Activated T-cell treated with anti-CD3 and anti-CD28 coated beads, Interleukin-2, amount 50 U/mL, for 4 hours (primary cell): ENCODE measurements around the gene CLMP. TPM values are rescaled to one million over a fixed set of nuclear protein-coding genes. Genes with fewer than 3 reads are reported as not detected.

Experiments
- ATAC-seq, 2 donors: fragments of 200-7000 bp; cut with Tn5 transposase; one replicate each; pipeline ENCODE4 v1.10.0; 2021
- DNase-seq: peaks from one replicate; pipeline ENCODE4 v3.0.0-alpha.2; 2020
- H3K27me3 Mint-ChIP-seq: one replicate; pipeline ENCODE4 v1.8.0; 2021; ENCODE audit warnings: low read depth, mixed read lengths
- H3K36me3 Mint-ChIP-seq: one replicate; pipeline ENCODE4 v1.8.0; 2022; ENCODE audit warnings: mixed read lengths; ENCODE audit not compliant: insufficient read depth
- H3K4me1 Mint-ChIP-seq: one replicate; pipeline ENCODE4 v1.8.0; 2021; ENCODE audit warnings: low read depth, mixed read lengths
- H3K4me3 Mint-ChIP-seq: one replicate; pipeline ENCODE4 v1.8.0; 2021; ENCODE audit warnings: mild to moderate bottlenecking, moderate library complexity, mixed read lengths
- H3K9me3 Mint-ChIP-seq: one replicate; pipeline ENCODE4 v1.8.0; 2021; ENCODE audit warnings: mixed read lengths
- total RNA-seq, 3 donors: library from RNA; stranded (reverse); gene quantifications; one replicate each; pipeline ENCODE4 v1.2.1, GENCODE V29; 2021

Gene CLMP
- total RNA-seq, 3 donors from 2014 or later, result 0.11 to 0.25 (median 0.11) TPM

DNA sequence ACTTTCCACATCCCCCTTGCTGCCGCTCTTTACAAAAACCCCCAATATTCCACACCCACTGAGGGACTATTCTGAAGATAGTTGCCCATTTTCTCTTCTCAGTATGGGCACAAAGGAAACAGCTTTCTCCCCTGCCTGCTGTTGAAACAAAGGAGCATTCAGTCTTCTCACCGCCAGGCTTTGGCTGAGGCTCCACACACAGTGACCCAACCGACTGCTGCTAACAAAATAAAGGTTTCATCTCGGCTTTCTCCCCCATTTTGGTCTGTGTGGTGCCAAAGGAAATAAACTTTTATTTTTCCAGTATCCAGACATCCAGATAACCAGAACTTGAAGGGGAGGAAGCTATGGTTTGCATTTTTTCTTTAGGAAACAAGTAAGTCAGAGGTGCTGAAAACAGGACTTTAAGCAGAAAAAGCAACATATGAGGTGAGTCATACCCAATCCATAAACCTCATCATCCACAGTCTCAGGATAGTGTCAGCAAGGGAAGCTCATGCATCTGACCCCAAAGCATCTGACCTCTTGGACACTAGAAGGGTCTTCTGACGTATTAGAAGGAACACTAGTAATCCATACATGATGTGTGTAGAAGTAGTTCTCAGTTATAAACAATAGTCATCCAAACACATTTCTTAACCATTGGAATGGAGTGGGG lies 6.4 kb downstream of the CLMP start:
- H3K27me3 Mint-ChIP-seq, result peaks cover 39% of the 10 kb centered on the region
- ATAC-seq, result no peak
- no peak for DNase-seq
- H3K4me3 Mint-ChIP-seq, result no peak overlapping the region
- H3K9me3 Mint-ChIP-seq, result no peaks in the 10 kb centered on the region
- peaks cover 10% of the 10 kb centered on the region for H3K4me1 Mint-ChIP-seq
- no peaks in the 10 kb centered on the region for H3K36me3 Mint-ChIP-seq

DNA sequence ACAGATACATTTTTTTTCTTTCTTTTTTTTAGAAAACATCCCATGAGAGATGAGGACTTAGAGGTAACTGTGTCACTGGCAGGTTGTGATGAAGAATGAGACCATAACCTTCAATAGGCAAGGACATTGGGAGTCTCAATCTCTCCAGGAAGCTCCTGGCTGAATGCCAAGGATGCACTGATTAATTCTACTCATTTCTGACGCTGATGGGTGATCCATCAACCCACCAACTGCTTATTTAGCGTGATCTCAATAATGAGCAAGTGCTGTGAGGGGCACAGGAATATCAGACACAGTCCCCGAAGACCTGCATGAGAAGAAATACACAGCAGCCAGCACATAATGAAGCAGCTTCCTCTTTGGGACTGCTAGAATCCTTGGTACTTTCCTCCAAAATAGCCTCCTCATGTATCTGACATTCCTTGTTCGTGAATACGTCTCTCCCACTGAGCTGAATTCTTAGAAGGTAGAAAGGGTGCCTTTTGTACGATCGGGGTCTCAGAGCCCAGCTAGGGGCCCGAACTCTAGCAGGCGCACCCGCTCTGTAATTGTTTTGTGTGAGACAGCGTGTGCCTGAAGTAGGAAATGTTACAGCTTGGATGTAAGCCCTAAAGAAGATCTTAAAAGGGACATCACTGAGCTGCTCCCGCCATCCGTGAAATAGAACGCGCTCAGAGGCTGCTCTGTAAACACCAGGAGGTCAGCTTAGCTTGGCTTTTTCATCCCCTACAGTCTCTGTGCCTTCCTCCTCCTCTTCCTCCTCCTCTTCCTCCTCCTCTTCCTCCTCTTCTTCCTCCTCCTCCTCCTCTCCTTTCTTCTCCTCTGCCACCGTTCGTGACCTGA lies 7.2 kb downstream of the CLMP start:
- no peak overlapping the region for H3K4me3 Mint-ChIP-seq
- no peak for ATAC-seq
- no peaks in the 10 kb centered on the region for H3K36me3 Mint-ChIP-seq
- peaks cover 40% of the 10 kb centered on the region for H3K27me3 Mint-ChIP-seq
- peaks cover 10% of the 10 kb centered on the region for H3K4me1 Mint-ChIP-seq
- H3K9me3 Mint-ChIP-seq, result no peaks in the 10 kb centered on the region
- DNase-seq, result no peak

DNA sequence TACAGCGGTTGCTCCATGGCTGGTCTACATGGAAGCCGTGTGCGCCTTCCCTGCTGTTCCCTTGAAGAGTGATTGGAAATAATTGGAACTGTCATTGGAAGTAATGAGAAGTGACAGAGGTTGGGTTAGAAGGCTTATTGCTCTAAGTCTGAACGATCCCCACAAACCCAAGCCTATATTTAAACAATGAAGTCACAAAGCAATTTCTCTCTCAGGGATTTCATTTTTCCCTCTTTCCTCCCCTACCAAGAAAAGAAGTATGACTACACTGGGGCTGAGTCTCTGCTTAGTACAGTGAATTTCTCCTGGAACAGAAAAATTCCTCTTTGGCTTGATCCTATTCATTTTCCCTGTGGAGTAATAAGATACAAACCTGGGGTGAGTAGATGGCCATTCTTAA lies 7.8 kb downstream of the CLMP start:
- DNase-seq (no peak), ATAC-seq (no peak)
- no peak overlapping the region for H3K4me3 Mint-ChIP-seq
- peaks cover 5% of the 10 kb centered on the region for H3K4me1 Mint-ChIP-seq
- H3K27me3 Mint-ChIP-seq, result peaks cover 40% of the 10 kb centered on the region
- no peaks in the 10 kb centered on the region for H3K36me3 Mint-ChIP-seq
- H3K9me3 Mint-ChIP-seq, result no peaks in the 10 kb centered on the region

DNA sequence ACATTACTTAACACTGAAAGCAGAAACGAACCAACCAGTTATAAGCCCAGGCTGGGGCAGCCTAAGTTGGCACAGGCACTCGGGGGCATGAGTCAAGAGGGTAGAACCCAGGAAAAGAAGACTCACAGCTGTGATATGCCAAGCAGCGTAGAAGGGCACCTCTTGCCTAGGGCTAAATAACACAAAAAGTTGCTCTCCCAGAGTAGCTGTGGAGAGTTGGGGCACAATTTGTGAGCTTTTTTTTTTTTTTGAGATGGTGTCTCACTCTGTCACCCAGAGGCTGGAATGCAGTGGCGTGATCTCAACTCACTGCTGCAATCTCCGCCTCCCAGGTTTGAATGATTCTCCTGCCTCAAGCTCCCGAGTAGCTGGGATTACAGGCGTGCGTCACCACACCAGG lies 8.8 kb downstream of the CLMP start:
- H3K9me3 Mint-ChIP-seq, result no peaks in the 10 kb centered on the region
- no peak overlapping the region for H3K4me3 Mint-ChIP-seq
- H3K27me3 Mint-ChIP-seq, result peaks cover 37% of the 10 kb centered on the region
- H3K4me1 Mint-ChIP-seq, result no peaks in the 10 kb centered on the region
- DNase-seq (no peak), ATAC-seq (no peak)
- no peaks in the 10 kb centered on the region for H3K36me3 Mint-ChIP-seq

DNA sequence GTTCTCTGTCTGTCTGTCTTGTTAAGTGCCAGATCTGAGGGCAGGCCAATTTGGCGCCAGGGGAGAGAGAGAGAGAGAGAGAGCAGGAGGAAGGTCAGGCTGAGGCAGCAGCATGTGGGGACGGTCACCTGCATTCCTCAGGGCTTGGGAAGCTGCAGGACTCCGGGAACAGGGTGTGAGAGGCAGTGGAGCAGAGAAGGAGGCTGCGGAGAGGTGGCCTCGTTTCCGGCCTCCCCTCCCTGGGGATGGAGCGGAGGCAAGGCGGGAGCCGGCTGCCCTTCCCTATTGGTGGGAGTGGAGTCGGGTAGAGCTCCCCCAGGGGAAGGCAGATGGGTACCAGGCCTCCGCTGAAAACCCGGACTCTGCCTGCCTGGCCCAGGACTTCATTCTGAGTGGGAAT lies 9.7 kb downstream of the CLMP start:
- ATAC-seq (no peak), DNase-seq (no peak)
- Mint-ChIP-seq H3K4me1 (no peaks in the 10 kb centered on the region), H3K9me3 (no peaks in the 10 kb centered on the region), H3K36me3 (no peaks in the 10 kb centered on the region), H3K27me3 (peaks cover 38% of the 10 kb centered on the region), H3K4me3 (no peak overlapping the region)

DNA sequence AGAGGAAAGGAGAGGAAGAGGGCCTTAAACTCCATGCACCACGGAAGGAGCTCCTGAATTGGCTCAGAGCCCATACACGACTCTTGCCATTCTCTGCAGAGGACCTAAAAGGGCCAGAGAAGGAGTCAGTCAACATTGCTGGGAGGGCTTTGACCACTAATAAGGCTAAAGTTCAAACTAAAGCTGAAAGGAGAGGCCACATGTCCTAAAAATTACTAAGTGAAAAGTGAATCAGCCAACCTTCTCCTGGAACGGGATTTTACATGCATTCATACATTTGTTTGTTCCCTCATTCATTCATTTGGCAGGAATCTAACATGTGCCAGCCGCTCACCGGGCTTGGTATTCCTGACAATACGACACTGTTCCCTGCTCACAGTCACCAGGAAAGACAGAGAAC lies 10.5 kb downstream of the CLMP start:
- Mint-ChIP-seq H3K27me3 (peaks cover 35% of the 10 kb centered on the region), H3K4me1 (no peaks in the 10 kb centered on the region), H3K4me3 (no peak overlapping the region), H3K36me3 (no peaks in the 10 kb centered on the region), H3K9me3 (no peaks in the 10 kb centered on the region)
- DNase-seq (no peak), ATAC-seq (no peak)

DNA sequence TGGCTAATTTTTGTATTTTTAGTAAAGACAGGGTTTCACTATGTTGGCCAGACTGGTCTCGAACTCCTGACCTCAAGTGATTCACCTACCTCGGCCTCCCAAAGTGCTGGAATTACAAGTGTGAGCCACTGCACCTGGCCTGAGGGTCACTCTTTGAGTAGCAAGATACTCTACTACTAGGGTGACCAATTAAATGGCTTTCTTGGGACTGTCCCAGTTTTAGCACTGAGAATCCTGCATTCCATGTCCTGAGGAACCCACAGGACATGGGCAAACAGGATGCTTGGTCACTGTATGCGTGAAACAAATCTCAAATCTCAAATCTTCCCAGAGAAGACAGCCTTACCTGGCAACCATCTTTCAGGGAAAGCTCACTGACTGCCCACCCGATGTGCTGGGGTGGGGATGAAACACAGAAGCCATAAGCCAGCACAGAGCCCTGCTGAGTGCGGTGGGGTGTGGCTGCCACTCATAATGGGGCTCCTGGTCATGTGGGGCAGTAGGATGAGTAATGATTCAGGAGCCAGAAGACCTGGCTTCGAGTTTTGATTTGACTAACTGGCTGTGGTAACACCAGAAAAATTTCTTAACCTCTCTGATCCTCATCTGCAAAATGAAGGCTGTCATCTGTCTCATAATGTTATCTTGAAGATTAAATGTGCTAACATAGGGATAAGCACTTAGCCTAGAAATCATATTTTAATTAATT lies 11.5 kb downstream of the CLMP start:
- ATAC-seq (peak; percentile 27 to 70), DNase-seq (no peak)
- Mint-ChIP-seq H3K4me1 (no peaks in the 10 kb centered on the region), H3K36me3 (no peaks in the 10 kb centered on the region), H3K27me3 (peaks cover 31% of the 10 kb centered on the region), H3K4me3 (no peak overlapping the region), H3K9me3 (no peaks in the 10 kb centered on the region)

DNA sequence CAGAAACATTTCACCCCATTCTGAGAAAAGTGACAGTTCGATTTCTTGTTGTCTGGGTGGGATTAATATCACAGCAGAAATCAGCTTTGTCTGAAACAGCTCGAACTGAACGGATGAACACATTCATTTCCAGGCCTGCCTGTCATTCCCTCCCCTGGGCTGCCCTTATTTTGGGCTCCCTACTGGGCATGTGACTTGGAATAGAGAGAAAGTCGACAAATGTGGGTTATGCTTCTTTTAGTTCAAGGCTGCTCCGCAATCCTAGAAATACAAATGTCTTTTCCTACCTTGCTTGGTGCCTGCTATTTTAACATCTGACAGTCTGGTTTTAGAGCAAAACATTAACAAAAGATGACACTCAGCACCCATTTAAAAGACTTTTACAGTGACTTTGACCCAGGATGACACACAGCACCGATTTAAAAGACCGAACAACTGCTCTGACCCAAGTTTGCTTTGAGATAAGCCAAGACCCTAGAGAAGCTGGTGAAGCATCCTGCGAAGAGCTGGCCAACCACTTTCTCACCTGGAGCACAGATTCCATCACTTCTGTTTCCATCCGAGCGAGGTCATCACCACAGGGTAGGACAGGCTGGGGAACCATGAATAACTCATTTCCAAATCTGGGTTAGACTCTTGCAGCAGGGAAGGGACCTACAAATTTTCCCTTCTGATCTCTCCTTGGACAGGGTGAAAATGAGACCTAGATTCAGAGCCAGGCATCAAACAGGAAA lies 13.1 kb downstream of the CLMP start:
- H3K9me3 Mint-ChIP-seq, result no peaks in the 10 kb centered on the region
- no peaks in the 10 kb centered on the region for H3K4me1 Mint-ChIP-seq
- H3K36me3 Mint-ChIP-seq, result no peaks in the 10 kb centered on the region
- no peak for DNase-seq
- no peak for ATAC-seq
- peaks cover 26% of the 10 kb centered on the region for H3K27me3 Mint-ChIP-seq
- H3K4me3 Mint-ChIP-seq, result no peak overlapping the region

DNA sequence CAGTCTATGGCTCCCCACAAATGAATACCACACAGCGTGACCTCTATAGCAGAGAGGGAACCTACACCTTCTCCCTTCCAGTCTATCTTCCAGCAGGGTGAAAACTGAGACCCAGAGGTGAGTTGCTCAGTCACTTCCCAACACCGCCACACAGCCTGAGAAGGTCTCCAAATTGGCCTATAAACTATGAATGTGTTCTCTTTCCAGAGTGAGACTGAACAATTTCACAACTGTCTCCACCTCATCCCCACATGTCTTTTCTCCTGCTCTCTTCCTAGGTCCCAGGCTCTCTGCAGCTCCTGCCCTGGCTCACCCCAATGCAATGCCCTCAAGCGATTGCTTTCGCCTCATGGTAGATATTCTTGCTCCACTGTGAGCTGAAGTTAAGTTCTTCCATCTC lies 14.0 kb downstream of the CLMP start:
- Mint-ChIP-seq H3K36me3 (no peaks in the 10 kb centered on the region), H3K4me1 (no peaks in the 10 kb centered on the region), H3K4me3 (no peak overlapping the region), H3K27me3 (peaks cover 23% of the 10 kb centered on the region), H3K9me3 (no peaks in the 10 kb centered on the region)
- DNase-seq (no peak), ATAC-seq (no peak)

DNA sequence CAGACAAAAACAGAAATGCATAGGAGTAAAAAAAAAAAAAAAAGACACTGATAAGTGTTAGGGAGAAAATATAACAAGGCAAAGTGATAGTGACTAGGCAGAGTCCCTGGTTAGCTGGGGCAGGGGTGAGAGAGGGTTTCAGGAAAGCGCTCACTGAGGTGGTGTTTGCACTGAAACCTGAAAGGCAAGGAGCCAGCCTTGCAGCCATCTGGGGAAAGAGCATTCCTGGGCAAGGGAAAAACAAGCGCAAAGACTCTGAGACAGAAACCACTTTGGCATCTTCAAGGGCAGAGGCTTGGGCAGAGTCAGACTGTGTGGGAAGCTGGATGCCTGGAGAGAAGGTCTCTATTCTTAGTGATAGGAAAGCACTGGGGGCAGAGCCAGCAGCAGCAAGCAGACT lies 14.5 kb downstream of the CLMP start:
- peaks cover 20% of the 10 kb centered on the region for H3K27me3 Mint-ChIP-seq
- H3K4me1 Mint-ChIP-seq, result no peaks in the 10 kb centered on the region
- no peaks in the 10 kb centered on the region for H3K9me3 Mint-ChIP-seq
- DNase-seq, result no peak
- no peaks in the 10 kb centered on the region for H3K36me3 Mint-ChIP-seq
- no peak for ATAC-seq
- no peak overlapping the region for H3K4me3 Mint-ChIP-seq

DNA sequence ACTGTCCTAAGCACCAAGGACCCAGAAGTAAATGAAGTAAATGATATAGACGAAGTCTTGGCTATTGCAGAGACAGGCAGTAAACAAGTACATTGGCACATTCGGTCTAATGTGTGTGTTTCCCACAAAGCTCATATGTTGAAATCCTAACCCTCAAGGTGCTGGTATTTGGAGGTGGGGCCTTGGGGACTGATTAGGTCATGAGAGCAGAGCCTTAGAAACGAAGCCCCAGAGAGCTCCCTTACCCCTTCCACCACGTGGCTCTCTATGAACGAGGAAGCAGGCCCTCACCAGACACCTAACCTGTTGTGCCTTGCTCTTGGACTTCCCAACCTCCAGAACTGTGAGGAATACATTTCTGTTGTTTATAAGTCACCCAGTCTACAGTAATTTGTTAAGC lies 14.9 kb downstream of the CLMP start:
- H3K4me3 Mint-ChIP-seq, result no peak overlapping the region
- ATAC-seq, result no peak
- H3K36me3 Mint-ChIP-seq, result no peaks in the 10 kb centered on the region
- no peak for DNase-seq
- H3K9me3 Mint-ChIP-seq, result no peaks in the 10 kb centered on the region
- H3K4me1 Mint-ChIP-seq, result no peaks in the 10 kb centered on the region
- H3K27me3 Mint-ChIP-seq, result peaks cover 18% of the 10 kb centered on the region

DNA sequence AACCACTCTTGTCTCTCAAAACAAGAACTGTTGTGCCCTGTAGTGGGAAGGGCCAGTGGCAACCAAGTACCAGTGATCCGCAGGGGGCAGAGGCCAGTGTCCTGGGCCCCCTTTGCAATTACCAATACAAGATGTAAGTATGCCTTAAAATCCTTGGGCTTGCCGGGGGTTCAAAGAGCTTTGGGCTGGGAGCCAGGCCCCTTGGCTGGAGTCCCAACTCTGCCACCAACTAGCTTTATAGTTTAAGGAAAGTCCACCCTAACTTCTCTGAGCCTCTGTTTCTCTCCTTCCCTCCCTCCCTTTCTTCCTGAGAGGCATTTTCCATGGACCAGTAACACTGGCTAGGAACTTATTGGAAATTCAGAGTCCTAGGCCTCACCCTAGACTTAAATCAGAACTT lies 15.5 kb downstream of the CLMP start:
- no peak overlapping the region for H3K4me3 Mint-ChIP-seq
- H3K27me3 Mint-ChIP-seq, result peaks cover 13% of the 10 kb centered on the region
- no peaks in the 10 kb centered on the region for H3K4me1 Mint-ChIP-seq
- ATAC-seq (no peak), DNase-seq (no peak)
- no peaks in the 10 kb centered on the region for H3K9me3 Mint-ChIP-seq
- H3K36me3 Mint-ChIP-seq, result no peaks in the 10 kb centered on the region

DNA sequence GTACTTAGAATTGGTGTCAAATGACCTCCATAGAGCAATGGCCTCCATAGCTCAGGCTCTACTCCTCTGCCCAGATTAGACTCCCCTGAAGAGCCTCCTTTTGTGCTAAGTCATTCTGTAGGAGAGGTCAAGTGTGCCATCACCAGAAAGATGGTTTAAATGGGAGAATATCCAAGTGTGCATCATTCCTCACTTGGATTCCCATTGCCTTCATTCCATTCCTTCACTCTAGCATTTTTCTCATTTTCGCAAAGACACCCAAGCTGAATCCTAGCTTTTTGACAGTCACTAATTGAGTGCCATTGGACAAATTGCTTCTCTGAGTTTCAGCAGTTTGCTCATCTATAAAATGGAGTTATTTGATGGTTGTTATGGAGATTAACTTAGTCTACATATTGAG lies 16.9 kb downstream of the CLMP start:
- Mint-ChIP-seq H3K4me3 (no peak overlapping the region), H3K4me1 (no peaks in the 10 kb centered on the region), H3K27me3 (peaks cover 8% of the 10 kb centered on the region), H3K9me3 (no peaks in the 10 kb centered on the region), H3K36me3 (no peaks in the 10 kb centered on the region)
- ATAC-seq, result no peak
- no peak for DNase-seq

DNA sequence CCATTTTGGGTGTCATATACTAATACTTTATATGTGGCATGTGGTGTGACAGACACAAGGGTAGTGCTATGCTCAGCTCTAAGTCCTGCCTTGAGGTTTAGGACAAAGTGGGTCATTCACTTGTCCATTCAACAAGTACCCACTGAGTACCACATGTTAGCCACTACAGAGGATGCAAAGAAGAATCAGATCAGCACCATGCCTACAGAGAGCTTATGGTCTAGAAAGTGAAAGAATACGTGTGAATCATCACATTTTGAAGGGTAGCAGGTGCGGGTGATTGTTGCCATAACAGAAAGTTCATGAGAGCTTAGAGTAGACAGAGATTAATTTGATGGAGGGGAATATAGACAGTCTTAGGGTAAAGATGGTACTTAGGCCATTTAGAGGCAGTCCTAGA lies 18.3 kb downstream of the CLMP start:
- DNase-seq, result no peak
- Mint-ChIP-seq H3K4me3 (no peak overlapping the region), H3K27me3 (peaks cover 1% of the 10 kb centered on the region), H3K9me3 (no peaks in the 10 kb centered on the region), H3K4me1 (no peaks in the 10 kb centered on the region), H3K36me3 (no peaks in the 10 kb centered on the region)
- peak; percentile 40 to 54 for ATAC-seq
